ENCODE results near the gene MEIS2.

- TF ChIP-seq CTCF (conservative IDR thresholded peaks at IDR 0.05; ENCODE audit: low read depth in 2 of 2), result no peak
- TF ChIP-seq REST (IDR thresholded peaks at IDR 0.05; ENCODE audit: unreplicated experiment), result no peak
- no peak for TF ChIP-seq ETS1 (IDR thresholded peaks at IDR 0.05)
- TF ChIP-seq EZH2 (IDR thresholded peaks at IDR 0.05; ENCODE audit: low read depth, unreplicated experiment), result no peak
- TF ChIP-seq POLR2AphosphoS5 (IDR thresholded peaks at IDR 0.05; ENCODE audit: low read depth), result no peak
- TF ChIP-seq ZNF114 (CRISPR knock-in tag; IDR thresholded peaks at IDR 0.05), result no peak
- no peak for TF ChIP-seq EZH2phosphoT487 (IDR thresholded peaks at IDR 0.05; ENCODE audit: unreplicated experiment)
- TF ChIP-seq CREB1 (CRISPR knock-in tag; IDR thresholded peaks at IDR 0.05; ENCODE audit: low read depth), result no peak
- TF ChIP-seq STAT1 (IDR thresholded peaks at IDR 0.05; ENCODE audit: unreplicated experiment), result no peak
Observed at GRCh38 chr15:37057831-37058230, 42.5 kb downstream of the MEIS2 start.
